Measurements from ENCODE around the gene APOBR.

Gene APOBR

DNA sequence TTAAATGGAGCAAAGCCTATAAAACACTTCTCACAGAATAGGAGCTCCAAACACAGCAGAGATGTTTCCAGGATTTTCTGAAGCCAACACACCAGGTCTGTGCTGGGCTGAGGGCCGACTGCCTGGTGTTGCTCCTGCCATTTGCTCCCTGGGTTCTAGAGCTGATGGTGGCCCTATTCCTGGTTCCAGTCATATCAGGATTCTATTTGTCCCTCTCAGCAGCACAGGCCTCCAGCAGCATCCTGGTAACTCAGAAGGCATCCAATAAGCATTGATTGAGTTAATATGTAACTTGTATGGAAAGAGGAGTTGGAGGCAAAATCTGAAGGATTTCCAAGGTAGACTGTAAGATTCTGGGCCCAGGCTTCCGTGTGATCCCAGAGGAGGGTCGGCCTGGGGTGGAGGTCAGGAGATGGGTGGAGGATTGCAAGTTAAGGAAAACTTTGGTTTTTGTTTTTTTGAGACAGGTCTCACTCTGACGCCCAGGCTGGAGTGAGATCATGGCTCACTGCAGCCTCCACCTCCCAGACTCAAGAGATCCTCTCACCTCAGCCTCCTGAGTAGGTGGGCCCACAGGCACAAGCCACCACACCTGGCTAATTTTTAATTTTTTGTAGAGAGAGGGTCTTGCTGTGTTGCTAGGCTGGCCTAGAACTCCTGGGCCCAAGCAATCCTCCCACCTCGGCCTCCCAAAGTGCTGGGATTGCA lies 38.7 kb downstream of the APOBR start:
- no peak overlapping the region for H2AFZ ChIP-seq (ENCODE audit: low read length)
- TF ChIP-seq, protein P1, sequence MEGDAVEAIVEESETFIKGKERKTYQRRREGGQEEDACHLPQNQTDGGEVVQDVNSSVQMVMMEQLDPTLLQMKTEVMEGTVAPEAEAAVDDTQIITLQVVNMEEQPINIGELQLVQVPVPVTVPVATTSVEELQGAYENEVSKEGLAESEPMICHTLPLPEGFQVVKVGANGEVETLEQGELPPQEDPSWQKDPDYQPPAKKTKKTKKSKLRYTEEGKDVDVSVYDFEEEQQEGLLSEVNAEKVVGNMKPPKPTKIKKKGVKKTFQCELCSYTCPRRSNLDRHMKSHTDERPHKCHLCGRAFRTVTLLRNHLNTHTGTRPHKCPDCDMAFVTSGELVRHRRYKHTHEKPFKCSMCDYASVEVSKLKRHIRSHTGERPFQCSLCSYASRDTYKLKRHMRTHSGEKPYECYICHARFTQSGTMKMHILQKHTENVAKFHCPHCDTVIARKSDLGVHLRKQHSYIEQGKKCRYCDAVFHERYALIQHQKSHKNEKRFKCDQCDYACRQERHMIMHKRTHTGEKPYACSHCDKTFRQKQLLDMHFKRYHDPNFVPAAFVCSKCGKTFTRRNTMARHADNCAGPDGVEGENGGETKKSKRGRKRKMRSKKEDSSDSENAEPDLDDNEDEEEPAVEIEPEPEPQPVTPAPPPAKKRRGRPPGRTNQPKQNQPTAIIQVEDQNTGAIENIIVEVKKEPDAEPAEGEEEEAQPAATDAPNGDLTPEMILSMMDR (IDR thresholded peaks at IDR 0.05; ENCODE audit: low read length) = no peak
- TF ChIP-seq EZH2 (IDR thresholded peaks at IDR 0.05; ENCODE audit: borderline replicate concordance, low read length) = no peak
- H3F3A ChIP-seq (ENCODE audit: insufficient read depth, low read length) = no peaks in the 10 kb centered on the region
- no peak overlapping the region for H3K4me3 ChIP-seq (ENCODE audit: low read depth, low read length, poor library complexity, severe bottlenecking)
- no peaks in the 10 kb centered on the region for H4K20me1 ChIP-seq (ENCODE audit: insufficient read depth, low read length)
- no peak overlapping the region for H3K4me2 ChIP-seq (ENCODE audit: low read length)
- H3K4me1 ChIP-seq (ENCODE audit: insufficient read depth, low read length, severe bottlenecking) = no peaks in the 10 kb centered on the region
- no peak overlapping the region for H3K27ac ChIP-seq (ENCODE audit: low read depth, low read length, poor library complexity, severe bottlenecking)
- no peaks in the 10 kb centered on the region for H3K36me3 ChIP-seq (ENCODE audit: insufficient read depth, low read length)
- H3K9me2 ChIP-seq (ENCODE audit: low read depth, low read length) = no peaks in the 10 kb centered on the region
- H3K79me2 ChIP-seq (ENCODE audit: insufficient read depth, low read length) = no peaks in the 10 kb centered on the region
- no peak overlapping the region for H3K9ac ChIP-seq (ENCODE audit: low read length)
- H3K9me3 ChIP-seq (ENCODE audit: low read length) = no peaks in the 10 kb centered on the region
- no peaks in the 10 kb centered on the region; the same call in 1 of the 2 replicates for H3K27me3 ChIP-seq (ENCODE audit: insufficient read depth, low read length)

DNA sequence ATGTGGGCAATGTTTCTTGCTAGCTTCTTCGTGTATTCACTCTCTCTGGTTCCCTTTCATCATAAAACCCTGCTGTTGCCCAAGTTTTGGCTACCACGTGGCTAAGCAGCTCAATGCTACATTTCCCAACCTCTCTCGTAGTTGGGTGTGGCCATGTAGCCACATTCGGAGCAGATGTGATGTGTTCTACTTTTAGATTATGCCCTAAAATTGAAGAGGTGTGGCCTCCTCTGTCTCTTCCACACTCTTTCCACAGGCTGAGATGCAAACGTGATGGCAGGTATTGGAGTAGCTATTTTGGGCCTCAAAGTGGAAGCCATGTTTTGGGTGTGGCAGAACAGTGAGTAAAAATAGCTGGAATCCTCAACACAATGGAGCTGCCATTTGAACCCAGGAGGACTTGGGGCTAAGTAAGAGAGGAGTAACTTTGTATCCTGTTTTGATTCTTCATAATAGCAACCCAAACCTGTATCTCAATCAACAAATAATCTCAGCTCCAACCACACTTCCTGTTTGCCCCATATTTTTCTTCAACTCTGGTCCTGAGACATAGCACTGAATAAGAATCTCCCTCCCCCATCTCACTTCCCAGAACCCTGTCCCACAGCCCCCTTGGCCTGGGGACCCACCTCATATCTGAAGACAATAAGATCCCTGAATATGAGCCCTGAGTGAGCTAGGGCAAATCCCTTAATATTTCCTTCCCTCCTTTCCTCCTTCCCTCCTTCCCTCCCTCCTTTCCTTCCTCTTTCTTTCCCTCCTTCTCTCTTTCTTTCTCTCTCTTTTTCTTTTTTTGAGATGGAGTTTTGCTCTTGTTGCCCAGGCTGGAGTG lies 40.3 kb downstream of the APOBR start:
- H4K20me1 ChIP-seq (ENCODE audit: insufficient read depth, low read length) = no peaks in the 10 kb centered on the region
- no peaks in the 10 kb centered on the region for H3K9me2 ChIP-seq (ENCODE audit: low read depth, low read length)
- H3K4me2 ChIP-seq (ENCODE audit: low read length) = no peak overlapping the region
- H2AFZ ChIP-seq (ENCODE audit: low read length) = no peak overlapping the region
- H3K4me3 ChIP-seq (ENCODE audit: low read depth, low read length, poor library complexity, severe bottlenecking) = no peak overlapping the region
- no peaks in the 10 kb centered on the region for H3K9me3 ChIP-seq (ENCODE audit: low read length)
- H3F3A ChIP-seq (ENCODE audit: insufficient read depth, low read length) = no peaks in the 10 kb centered on the region
- H3K9ac ChIP-seq (ENCODE audit: low read length) = no peak overlapping the region
- no peaks in the 10 kb centered on the region for H3K4me1 ChIP-seq (ENCODE audit: insufficient read depth, low read length, severe bottlenecking)
- no peak overlapping the region for H3K27ac ChIP-seq (ENCODE audit: low read depth, low read length, poor library complexity, severe bottlenecking)
- TF ChIP-seq EZH2 (IDR thresholded peaks at IDR 0.05; ENCODE audit: borderline replicate concordance, low read length) = no peak
- TF ChIP-seq, protein P1 (IDR thresholded peaks at IDR 0.05; ENCODE audit: low read length) = no peak
- H3K27me3 ChIP-seq (ENCODE audit: insufficient read depth, low read length) = no peaks in the 10 kb centered on the region; the same call in 1 of the 2 replicates
- no peaks in the 10 kb centered on the region for H3K79me2 ChIP-seq (ENCODE audit: insufficient read depth, low read length)
- no peaks in the 10 kb centered on the region for H3K36me3 ChIP-seq (ENCODE audit: insufficient read depth, low read length)

DNA sequence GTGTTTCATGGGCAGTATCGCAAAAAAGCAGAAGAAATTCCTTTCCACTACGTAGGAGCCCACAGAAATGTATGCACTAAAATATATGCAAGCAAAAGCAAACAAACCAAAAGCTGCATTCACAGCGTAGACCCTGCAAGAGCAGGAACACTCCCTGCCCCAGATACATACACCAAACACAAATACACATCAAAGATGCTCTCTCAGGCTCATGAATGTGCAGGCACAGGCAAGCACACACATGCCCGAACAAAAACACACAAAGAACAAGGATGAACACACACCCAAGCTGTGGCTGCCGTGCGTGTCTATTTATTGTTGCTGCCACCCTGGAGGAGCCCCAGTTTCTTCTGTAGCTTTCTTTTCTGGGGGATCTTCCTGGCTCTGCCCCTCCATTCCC lies 42.6 kb downstream of the APOBR start:
- Histone ChIP-seq H3K36me3 (ENCODE audit: insufficient read depth, low read length) (no peaks in the 10 kb centered on the region), H3K4me1 (ENCODE audit: insufficient read depth, low read length, severe bottlenecking) (no peaks in the 10 kb centered on the region), H3K9ac (ENCODE audit: low read length) (no peak overlapping the region)

More for the DNA sequence above, 42.6 kb downstream of the APOBR start:
- no peaks in the 10 kb centered on the region for H3K9me3 ChIP-seq (ENCODE audit: low read length)
- no peaks in the 10 kb centered on the region for H3K9me2 ChIP-seq (ENCODE audit: low read depth, low read length)
- TF ChIP-seq EZH2 (IDR thresholded peaks at IDR 0.05; ENCODE audit: borderline replicate concordance, low read length) = no peak
- TF ChIP-seq, protein P1 (IDR thresholded peaks at IDR 0.05; ENCODE audit: low read length) = no peak
- no peak overlapping the region for H2AFZ ChIP-seq (ENCODE audit: low read length)
- H3K4me2 ChIP-seq (ENCODE audit: low read length) = no peak overlapping the region
- H3K4me3 ChIP-seq (ENCODE audit: low read depth, low read length, poor library complexity, severe bottlenecking) = no peak overlapping the region
- H3K79me2 ChIP-seq (ENCODE audit: insufficient read depth, low read length) = no peaks in the 10 kb centered on the region
- no peaks in the 10 kb centered on the region for H4K20me1 ChIP-seq (ENCODE audit: insufficient read depth, low read length)
- no peaks in the 10 kb centered on the region for H3F3A ChIP-seq (ENCODE audit: insufficient read depth, low read length)
- no peak overlapping the region for H3K27ac ChIP-seq (ENCODE audit: low read depth, low read length, poor library complexity, severe bottlenecking)
- peaks cover 3% of the 10 kb centered on the region; the same call in 1 of the 2 replicates for H3K27me3 ChIP-seq (ENCODE audit: insufficient read depth, low read length)

All from OCI-LY1 (cell line).